Testis (tissue), 2 donors: ENCODE data around the gene WDFY4.

Source experiments
- CTCF ChIP-seq, 3 experiments: fragments of 450-650 bp in 2 of 3; fragments of 200-600 bp in 1 of 3; sonication (generic) in 1 of 3; IDR thresholded peaks; one replicate each; pipeline ENCODE4 v1.5.1; 2016 to 2019; ENCODE audit warnings: antibody characterized with exemption in 3 of 3, mild to moderate bottlenecking in 2 of 3, moderate library complexity in 1 of 3
- POLR2A ChIP-seq: fragments of 450-650 bp; IDR thresholded peaks from one replicate; pipeline ENCODE4 v1.6.1; 2017; ENCODE audit warnings: antibody characterized with exemption, mild to moderate bottlenecking, moderate library complexity

GRCh38 chr10:48780341-48780740, 95.7 kb downstream of the WDFY4 start:
- TF ChIP-seq CTCF (IDR thresholded peaks at IDR 0.05), result no peak
- no peak for TF ChIP-seq POLR2A
